ENCODE results near the gene IKZF1.
A peak's percentile ranks its signal among the peaks of the same experiment; 100 is the strongest.

IKZF1 gene

DNA sequence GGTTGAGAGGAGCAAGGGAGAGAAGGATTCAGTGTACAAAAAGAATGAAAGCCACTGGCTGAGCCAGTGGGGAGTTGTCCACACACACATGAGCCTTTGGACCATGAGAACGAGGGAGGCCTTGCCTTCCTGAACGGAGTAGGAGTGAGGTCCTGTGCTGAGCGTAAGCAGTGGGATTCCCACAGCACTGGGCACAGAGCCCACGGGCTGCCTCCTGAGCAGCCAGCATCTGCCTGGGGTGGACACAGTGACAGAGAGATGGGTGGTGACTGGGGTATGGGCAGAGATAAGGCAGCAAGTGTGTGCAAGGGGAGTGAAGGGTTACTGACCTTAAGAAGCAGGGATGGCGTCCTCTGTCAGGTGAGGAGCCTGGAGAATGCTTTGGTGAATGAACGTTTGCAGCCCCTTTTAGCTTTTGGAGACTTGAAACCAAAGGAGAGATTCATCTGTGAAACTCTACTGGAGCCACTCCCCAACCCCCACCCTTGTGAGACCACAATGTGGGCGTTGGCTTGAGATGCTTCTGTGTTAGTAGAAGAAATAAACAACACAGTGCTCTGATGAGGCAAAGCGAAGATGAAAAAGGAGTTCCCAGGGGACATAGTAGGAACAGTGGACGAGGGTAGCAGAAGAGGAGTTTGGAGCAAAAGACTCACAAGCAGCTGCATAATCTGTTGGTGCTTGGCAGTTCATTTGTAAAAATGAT, 89.2 kb downstream of the IKZF1 start:
- Histone ChIP-seq H3K4me3 (ENCODE audit: low read length) (no peak overlapping the region), H3K4me2 (ENCODE audit: low read depth, low read length) (no peak overlapping the region), H3K36me3 (replicated peaks; ENCODE audit: insufficient read depth, low read length) (peaks cover 5% of the 10 kb centered on the region; the same call in 1 of the 2 replicates), H3K4me1 (ENCODE audit: low read length) (peaks cover 40% of the 10 kb centered on the region), H3K9me2 (replicated peaks; ENCODE audit: insufficient read depth, low read length) (no peaks in the 10 kb centered on the region), H4K20me1 (ENCODE audit: insufficient read depth, low read length) (no peaks in the 10 kb centered on the region), H3K79me2 (ENCODE audit: low read length) (peaks cover 70% of the 10 kb centered on the region), H3K27ac (ENCODE audit: low read length) (no peak overlapping the region), H3K27me3 (replicated peaks; ENCODE audit: insufficient read depth, low read length) (no peaks in the 10 kb centered on the region), H3F3A (ENCODE audit: insufficient read depth, low read length) (peaks cover 12% of the 10 kb centered on the region; the same call in 1 of the 2 replicates), H2AFZ (ENCODE audit: low read length) (no peak overlapping the region), H3K9ac (ENCODE audit: low read length) (no peak overlapping the region), H3K9me3 (replicated peaks; ENCODE audit: insufficient read depth, low read length) (no peaks in the 10 kb centered on the region)
- TF ChIP-seq EZH2phosphoT487 (IDR thresholded peaks at IDR 0.05; ENCODE audit: low read length): no peak
- no peak for TF ChIP-seq CTCF (IDR thresholded peaks at IDR 0.05; ENCODE audit: low read length)
- no peak for TF ChIP-seq EZH2 (optimal IDR thresholded peaks at IDR 0.05; ENCODE audit: low read depth, low read length)
- peak; percentile 19 for DNase-seq

DNA sequence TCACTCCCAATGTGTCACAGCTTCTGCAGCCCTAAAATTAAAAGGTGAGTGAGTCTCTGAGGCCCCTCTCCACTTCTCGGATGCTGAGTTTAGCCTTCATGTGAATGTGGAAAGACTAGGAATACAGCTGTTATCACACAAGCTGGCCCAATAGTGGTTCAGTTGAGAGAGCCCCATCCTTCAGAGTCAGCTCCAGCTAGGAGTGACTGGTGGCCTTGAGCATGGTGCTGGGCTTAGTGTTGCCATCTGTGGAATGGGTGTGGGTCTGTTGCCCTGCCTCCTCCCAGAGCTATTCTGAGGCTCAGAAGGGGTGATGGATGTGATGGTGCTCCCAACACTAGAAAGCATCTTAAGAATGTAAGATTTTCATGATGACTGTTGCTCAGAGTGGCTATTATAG, 89.8 kb downstream of the IKZF1 start:
- Histone ChIP-seq H3K9ac (ENCODE audit: low read length) (no peak overlapping the region), H3K9me3 (replicated peaks; ENCODE audit: insufficient read depth, low read length) (no peaks in the 10 kb centered on the region), H3K27me3 (replicated peaks; ENCODE audit: insufficient read depth, low read length) (no peaks in the 10 kb centered on the region), H3K4me2 (ENCODE audit: low read depth, low read length) (no peak overlapping the region), H3K4me1 (ENCODE audit: low read length) (peaks cover 40% of the 10 kb centered on the region), H3K9me2 (replicated peaks; ENCODE audit: insufficient read depth, low read length) (no peaks in the 10 kb centered on the region), H3K27ac (ENCODE audit: low read length) (no peak overlapping the region), H3K36me3 (replicated peaks; ENCODE audit: insufficient read depth, low read length) (peaks cover 5% of the 10 kb centered on the region; the same call in 1 of the 2 replicates), H4K20me1 (ENCODE audit: insufficient read depth, low read length) (no peaks in the 10 kb centered on the region), H3K79me2 (ENCODE audit: low read length) (peaks cover 70% of the 10 kb centered on the region), H3F3A (ENCODE audit: insufficient read depth, low read length) (peaks cover 12% of the 10 kb centered on the region; the same call in 1 of the 2 replicates), H3K4me3 (ENCODE audit: low read length) (no peak overlapping the region), H2AFZ (ENCODE audit: low read length) (no peak overlapping the region)
- DNase-seq: no peak
- TF ChIP-seq EZH2phosphoT487 (IDR thresholded peaks at IDR 0.05; ENCODE audit: low read length) (no peak), EZH2 (optimal IDR thresholded peaks at IDR 0.05; ENCODE audit: low read depth, low read length) (no peak), CTCF (IDR thresholded peaks at IDR 0.05; ENCODE audit: low read length) (no peak)

GRCh38 chr7:50396856-50397255, 92.3 kb downstream of the IKZF1 start:
- H3K4me2 ChIP-seq (ENCODE audit: low read depth, low read length): peak overlapping the region; percentile 8; the same call in 1 of the 2 replicates
- H3K79me2 ChIP-seq (ENCODE audit: low read length): peaks cover 61% of the 10 kb centered on the region
- H3K27me3 ChIP-seq (replicated peaks; ENCODE audit: insufficient read depth, low read length): no peaks in the 10 kb centered on the region
- H2AFZ ChIP-seq (ENCODE audit: low read length): no peak overlapping the region
- H3K27ac ChIP-seq (ENCODE audit: low read length): peak overlapping the region; percentile 37; the same call in 1 of the 2 replicates
- no peak for TF ChIP-seq EZH2phosphoT487 (IDR thresholded peaks at IDR 0.05; ENCODE audit: low read length)
- no peak for TF ChIP-seq CTCF (IDR thresholded peaks at IDR 0.05; ENCODE audit: low read length)
- TF ChIP-seq EZH2 (optimal IDR thresholded peaks at IDR 0.05; ENCODE audit: low read depth, low read length): no peak
- H3K9me3 ChIP-seq (replicated peaks; ENCODE audit: insufficient read depth, low read length): no peaks in the 10 kb centered on the region
- no peaks in the 10 kb centered on the region for H3K9me2 ChIP-seq (replicated peaks; ENCODE audit: insufficient read depth, low read length)
- no peak overlapping the region for H3K4me3 ChIP-seq (ENCODE audit: low read length)
- H4K20me1 ChIP-seq (ENCODE audit: insufficient read depth, low read length): no peaks in the 10 kb centered on the region
- no peak for DNase-seq
- H3F3A ChIP-seq (ENCODE audit: insufficient read depth, low read length): peaks cover 12% of the 10 kb centered on the region; the same call in 1 of the 2 replicates
- no peak overlapping the region for H3K9ac ChIP-seq (ENCODE audit: low read length)
- H3K4me1 ChIP-seq (ENCODE audit: low read length): peaks cover 40% of the 10 kb centered on the region
- peaks cover 11% of the 10 kb centered on the region for H3K36me3 ChIP-seq (replicated peaks; ENCODE audit: insufficient read depth, low read length)

Data from MM.1S (cell line).